ENCODE measurements around the gene KRT74. TPM values are rescaled to one million over a fixed set of nuclear protein-coding genes. Genes with fewer than 3 reads are reported as not detected.

Gene KRT74
- total RNA-seq, 4 donors from 2014 or later: 2.0 to 44.4 (median 21.2) TPM

DNA sequence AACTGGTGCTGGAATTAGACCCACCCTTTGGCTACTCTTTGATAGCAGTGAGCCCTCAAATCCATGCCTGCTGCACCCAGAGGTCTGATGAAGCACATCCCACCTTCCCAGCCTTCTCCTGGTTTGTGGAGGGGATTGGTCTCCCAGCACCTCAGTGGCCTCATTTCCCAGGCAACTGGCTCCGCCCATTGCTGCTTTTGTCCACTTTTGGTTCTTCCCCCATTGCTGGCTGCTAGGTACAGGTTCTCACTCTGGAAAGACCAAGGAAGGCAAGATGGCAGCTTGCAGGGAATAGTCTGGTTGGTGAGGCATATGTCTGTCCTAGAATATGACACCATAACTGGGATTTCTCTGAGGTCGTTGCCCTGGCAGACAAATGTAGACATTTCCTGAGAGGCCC is 43.3 kb downstream of the KRT74 start:
- no peak for TF ChIP-seq POLR2A (IDR thresholded peaks at IDR 0.05)
- TF ChIP-seq POLR2AphosphoS5 (IDR thresholded peaks at IDR 0.05): no peak
- no peak for TF ChIP-seq EP300 (IDR thresholded peaks at IDR 0.05)
- TF ChIP-seq CTCF (IDR thresholded peaks at IDR 0.05): no peak
- WGBS: 60% methylated on average over 2 of the region's 2 CpGs
- no peak for DNase-seq (ENCODE audit: low spot score in 2 of 2)
- Histone ChIP-seq H3K27me3 (no peaks in the 10 kb centered on the region), H3K27ac (no peak overlapping the region), H3K4me1 (peaks cover 9% of the 10 kb centered on the region), H3K9me3 (no peaks in the 10 kb centered on the region), H3K4me3 (no peak overlapping the region), H3K36me3 (no peaks in the 10 kb centered on the region)

- H3K36me3 ChIP-seq: no peaks in the 10 kb centered on the region
- no peak overlapping the region for H3K27ac ChIP-seq
- DNase-seq (ENCODE audit: low spot score in 2 of 2): no peak
- no peaks in the 10 kb centered on the region for H3K27me3 ChIP-seq
- no peak overlapping the region for H3K4me3 ChIP-seq
- H3K9me3 ChIP-seq: no peaks in the 10 kb centered on the region
- H3K4me1 ChIP-seq: peaks cover 14% of the 10 kb centered on the region
- no peak for TF ChIP-seq CTCF (IDR thresholded peaks at IDR 0.05)
- TF ChIP-seq POLR2AphosphoS5 (IDR thresholded peaks at IDR 0.05): no peak
- no peak for TF ChIP-seq EP300 (IDR thresholded peaks at IDR 0.05)
- TF ChIP-seq POLR2A (IDR thresholded peaks at IDR 0.05): no peak
- WGBS: 96% methylated on average over 9 of the region's 9 CpGs
Measured at GRCh38 chr12:52529846-52530245, 43.8 kb downstream of the KRT74 start.

GRCh38 chr12:52529417-52529816 is 44.2 kb downstream of the KRT74 start:
- 97% methylated on average over 2 of the region's 2 CpGs for WGBS
- no peaks in the 10 kb centered on the region for H3K27me3 ChIP-seq

GRCh38 chr12:52528641-52529143 is 45.0 kb downstream of the KRT74 start:
- 83% methylated on average over 3 of the region's 8 CpGs for WGBS
- peak in 1 of 2 donors; percentile 80 for DNase-seq (ENCODE audit: low spot score in 2 of 2)
- no peak overlapping the region for H3K4me3 ChIP-seq
- H3K27ac ChIP-seq: no peak overlapping the region
- no peaks in the 10 kb centered on the region for H3K27me3 ChIP-seq
- no peaks in the 10 kb centered on the region for H3K9me3 ChIP-seq
- TF ChIP-seq CTCF (IDR thresholded peaks at IDR 0.05) (no peak), POLR2AphosphoS5 (IDR thresholded peaks at IDR 0.05) (no peak), EP300 (IDR thresholded peaks at IDR 0.05) (no peak), POLR2A (IDR thresholded peaks at IDR 0.05) (no peak)
- H3K4me1 ChIP-seq: peaks cover 25% of the 10 kb centered on the region
- no peaks in the 10 kb centered on the region for H3K36me3 ChIP-seq

More at GRCh38 chr12:52529417-52529816, 44.2 kb downstream of the KRT74 start:
- peak in 1 of 2 donors; percentile 47 for DNase-seq (ENCODE audit: low spot score in 2 of 2)
- H3K27ac ChIP-seq: no peak overlapping the region
- no peak overlapping the region for H3K4me3 ChIP-seq
- peaks cover 18% of the 10 kb centered on the region for H3K4me1 ChIP-seq
- H3K36me3 ChIP-seq: no peaks in the 10 kb centered on the region
- TF ChIP-seq CTCF (IDR thresholded peaks at IDR 0.05): no peak
- no peak for TF ChIP-seq EP300 (IDR thresholded peaks at IDR 0.05)
- no peak for TF ChIP-seq POLR2A (IDR thresholded peaks at IDR 0.05)
- TF ChIP-seq POLR2AphosphoS5 (IDR thresholded peaks at IDR 0.05): no peak
- no peaks in the 10 kb centered on the region for H3K9me3 ChIP-seq

- 69% methylated on average over 3 of the region's 4 CpGs for WGBS
- no peak overlapping the region for H3K27ac ChIP-seq
Measured at GRCh38 chr12:52527121-52527800, 46.4 kb downstream of the KRT74 start.

More at GRCh38 chr12:52527121-52527800, 46.4 kb downstream of the KRT74 start:
- no peaks in the 10 kb centered on the region for H3K27me3 ChIP-seq
- no peak overlapping the region for H3K4me3 ChIP-seq
- no peaks in the 10 kb centered on the region for H3K9me3 ChIP-seq
- H3K36me3 ChIP-seq: no peaks in the 10 kb centered on the region
- H3K4me1 ChIP-seq: peaks cover 40% of the 10 kb centered on the region
- no peak for TF ChIP-seq POLR2AphosphoS5 (IDR thresholded peaks at IDR 0.05)
- TF ChIP-seq EP300 (IDR thresholded peaks at IDR 0.05): no peak
- no peak for TF ChIP-seq POLR2A (IDR thresholded peaks at IDR 0.05)
- TF ChIP-seq CTCF (IDR thresholded peaks at IDR 0.05): no peak
- DNase-seq (ENCODE audit: low spot score in 2 of 2): peak in 1 of 2 donors; percentile 55

Measured in suprapubic skin (tissue), 4 donors.